ENCODE measurements around the gene PIGR. TPM values are rescaled to one million over a fixed set of nuclear protein-coding genes. Genes with fewer than 3 reads are reported as not detected.

Gene PIGR
- total and polyA plus RNA-seq, 8 donors: 7.1 to 83.4 (median 33.5) TPM

- H3K27ac ChIP-seq: no peak overlapping the region
- no peak for ATAC-seq
- 75 to 83% methylated on average over 4 of the region's 4 CpGs for WGBS, 2 donors
- no peak for TF ChIP-seq CTCF (IDR thresholded peaks at IDR 0.05)
- DNase-seq: no peak
- no peaks in the 10 kb centered on the region for H3K9me3 ChIP-seq
- intact Hi-C loops (cut with DNase I): no loop called here
- no peak for FAIRE-seq
- peaks cover 0 to 18% (median 7%) of the 10 kb centered on the region in 3 donors for H3K4me1 ChIP-seq
- H3K36me3 ChIP-seq: no peaks in the 10 kb centered on the region
- H3K4me3 ChIP-seq: no peak overlapping the region
- no peaks in the 10 kb centered on the region for H3K27me3 ChIP-seq
Observed at GRCh38 chr1:206905295-206906164, 40.7 kb downstream of the PIGR start.

DNA sequence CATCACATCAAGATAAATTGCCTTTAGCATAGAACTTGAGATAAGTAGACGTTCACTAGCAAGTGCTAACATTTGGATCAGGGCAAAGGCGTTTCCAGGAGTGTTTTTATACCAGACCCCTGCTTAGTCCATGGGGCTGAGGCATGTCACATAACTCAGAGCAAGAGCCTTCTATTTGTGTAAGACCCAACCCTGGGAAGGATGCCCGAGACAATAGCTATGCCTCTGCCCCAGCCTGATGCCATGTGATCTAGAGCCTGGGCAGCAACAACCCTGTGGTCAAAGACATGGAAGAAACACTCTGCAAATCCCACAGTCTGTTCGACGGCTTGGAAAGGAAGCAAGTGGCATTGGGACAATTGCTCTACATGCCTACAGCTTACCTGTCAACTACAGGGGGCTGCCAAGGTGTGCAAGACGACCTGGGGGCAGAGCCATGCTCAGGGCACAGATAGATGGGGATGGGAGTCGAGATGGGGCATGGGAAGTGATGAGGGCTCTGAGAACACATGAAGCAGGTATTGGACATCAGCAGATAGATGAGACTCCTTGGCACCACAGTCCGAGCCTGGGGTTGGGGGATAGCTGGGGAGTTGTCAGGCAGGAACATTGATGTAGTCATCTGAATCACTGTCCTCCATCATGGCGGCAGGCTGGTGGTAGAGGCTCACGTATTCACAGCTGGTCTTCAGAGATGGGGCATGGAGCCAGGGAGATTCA lies 41.7 kb downstream of the PIGR start:
- TF ChIP-seq CTCF (IDR thresholded peaks at IDR 0.05): no peak
- no peaks in the 10 kb centered on the region for H3K9me3 ChIP-seq
- no peak for DNase-seq
- no peak for FAIRE-seq
- 65 to 83% methylated on average over 10 of the region's 10 CpGs for WGBS, 2 donors
- H3K27me3 ChIP-seq: no peaks in the 10 kb centered on the region
- peaks cover 0 to 11% (median 7%) of the 10 kb centered on the region in 3 donors for H3K4me1 ChIP-seq
- no peak overlapping the region for H3K4me3 ChIP-seq
- intact Hi-C loops (cut with DNase I): no loop called here
- no peak overlapping the region for H3K27ac ChIP-seq
- H3K36me3 ChIP-seq: no peaks in the 10 kb centered on the region
- ATAC-seq: no peak

DNA sequence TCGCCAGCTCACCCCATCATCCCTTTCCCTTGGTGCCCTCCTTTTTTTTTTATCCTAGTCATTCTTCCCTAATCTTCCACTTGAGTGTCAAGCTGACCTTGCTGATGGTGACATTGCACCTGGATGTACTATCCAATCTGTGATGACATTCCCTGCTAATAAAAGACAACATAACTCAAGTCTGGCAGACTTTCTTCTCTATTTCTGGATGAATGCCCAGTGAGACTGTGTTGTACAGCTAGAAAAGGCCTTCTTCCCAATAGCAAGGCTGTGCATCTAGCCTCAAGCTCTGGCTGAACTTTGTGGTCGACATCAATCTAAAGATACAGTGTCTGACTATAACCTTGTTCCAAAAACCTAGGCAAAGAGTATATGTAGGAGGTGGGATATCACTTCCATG lies 42.6 kb downstream of the PIGR start:
- no peak for TF ChIP-seq CTCF (IDR thresholded peaks at IDR 0.05)
- no peak for FAIRE-seq

DNA sequence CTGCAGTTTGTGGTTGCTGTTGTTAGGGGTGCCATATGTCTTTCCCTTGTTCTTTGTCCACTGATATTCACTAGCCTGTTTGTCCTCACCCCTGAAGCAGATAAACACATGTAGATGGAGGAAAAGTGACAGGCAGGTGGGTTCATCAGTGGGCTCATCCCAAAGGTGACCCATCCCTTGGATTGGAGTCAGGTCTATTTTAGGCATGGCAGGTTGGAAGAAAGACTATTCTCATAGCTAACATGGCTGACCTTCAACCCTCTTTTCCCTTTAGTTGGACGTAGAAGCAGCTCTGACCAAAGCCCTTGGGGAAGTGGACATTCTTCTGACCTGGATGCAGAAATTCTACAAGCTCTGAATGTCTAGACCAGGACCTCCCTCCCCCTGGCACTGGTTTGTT lies 43.6 kb downstream of the PIGR start:
- H3K27ac ChIP-seq: no peak overlapping the region
- intact Hi-C loops (cut with DNase I): no loop called here
- H3K9me3 ChIP-seq: no peaks in the 10 kb centered on the region
- H3K4me1 ChIP-seq: no peaks in the 10 kb centered on the region
- TF ChIP-seq CTCF (IDR thresholded peaks at IDR 0.05): no peak
- H3K4me3 ChIP-seq: no peak overlapping the region
- no peaks in the 10 kb centered on the region for H3K27me3 ChIP-seq
- H3K36me3 ChIP-seq: no peaks in the 10 kb centered on the region
- WGBS, 2 donors: 91 to 92% methylated on average over 1 of the region's 1 CpG
- DNase-seq (no peak), FAIRE-seq (no peak), ATAC-seq (no peak)

More for the DNA sequence above, 42.6 kb downstream of the PIGR start:
- no peak for ATAC-seq
- Histone ChIP-seq H3K4me1 (peaks cover 0 to 7% (median 5%) of the 10 kb centered on the region in 3 donors), H3K4me3 (no peak overlapping the region), H3K27me3 (no peaks in the 10 kb centered on the region), H3K27ac (no peak overlapping the region), H3K36me3 (no peaks in the 10 kb centered on the region), H3K9me3 (no peaks in the 10 kb centered on the region)
- intact Hi-C loops (cut with DNase I): no loop called here
- WGBS, 2 donors: 65 to 81% methylated on average over 2 of the region's 2 CpGs
- no peak for DNase-seq
